NCI-H510A treated with DMSO at 0.1 percent for 48 hours (cell line): Measurements from ENCODE around the gene SCUBE3.
A peak's percentile ranks its signal among the peaks of the same experiment; 100 is the strongest.

Experiments
- DNase-seq: peaks from one replicate; lab custom pipeline; 2025; lab: John Stamatoyannopoulos, UW

Gene SCUBE3

DNA sequence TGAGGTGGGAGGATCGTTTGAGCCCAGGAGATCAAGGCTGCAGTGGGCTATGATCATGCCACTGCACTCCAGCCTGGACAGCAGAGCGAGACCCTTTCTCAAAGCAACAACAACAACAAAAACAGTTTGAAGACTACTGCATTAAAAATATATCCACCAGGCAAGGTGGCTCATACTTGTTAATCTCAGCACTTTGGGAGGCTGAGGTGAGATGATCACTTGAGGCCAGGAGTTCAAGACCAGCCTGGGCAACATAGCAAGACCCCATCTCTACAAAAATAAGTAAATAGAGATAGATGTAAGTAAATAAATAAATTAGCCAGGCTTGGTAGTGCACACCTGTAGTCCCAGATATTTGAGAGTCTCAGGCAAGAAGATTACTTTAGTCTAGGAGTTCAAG is 58.2 kb downstream of the SCUBE3 start:
- DNase-seq, result no peak

GRCh38 chr6:35273822-35274559 is 60.2 kb downstream of the SCUBE3 start:
- DNase-seq, result no peak

GRCh38 chr6:35275744-35276260 is 62.0 kb downstream of the SCUBE3 start:
- DNase-seq, result no peak

- DNase-seq, result no peak
These were observed 65.0 kb downstream of the SCUBE3 start for GRCh38 chr6:35278708-35279107.

DNA sequence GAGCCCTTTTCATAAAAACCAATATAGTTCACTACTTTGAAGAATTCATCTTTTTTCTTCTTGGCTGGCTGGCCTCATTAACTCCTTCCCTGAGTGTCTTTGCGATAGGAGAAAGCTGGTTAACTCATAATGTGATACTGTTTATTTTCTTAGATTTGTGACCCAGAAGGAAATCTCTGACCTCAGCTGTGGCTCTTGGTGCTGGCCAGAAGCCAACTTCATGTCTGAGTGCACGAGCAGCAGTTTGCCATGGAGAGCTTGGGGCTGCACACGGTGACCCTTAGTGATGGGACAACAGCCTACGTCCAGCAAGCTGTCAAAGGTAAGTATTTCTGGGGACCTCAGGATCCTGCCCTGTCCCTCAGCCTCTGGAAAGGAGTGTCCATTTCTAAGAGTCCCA is 67.1 kb downstream of the SCUBE3 start:
- no peak for DNase-seq

DNA sequence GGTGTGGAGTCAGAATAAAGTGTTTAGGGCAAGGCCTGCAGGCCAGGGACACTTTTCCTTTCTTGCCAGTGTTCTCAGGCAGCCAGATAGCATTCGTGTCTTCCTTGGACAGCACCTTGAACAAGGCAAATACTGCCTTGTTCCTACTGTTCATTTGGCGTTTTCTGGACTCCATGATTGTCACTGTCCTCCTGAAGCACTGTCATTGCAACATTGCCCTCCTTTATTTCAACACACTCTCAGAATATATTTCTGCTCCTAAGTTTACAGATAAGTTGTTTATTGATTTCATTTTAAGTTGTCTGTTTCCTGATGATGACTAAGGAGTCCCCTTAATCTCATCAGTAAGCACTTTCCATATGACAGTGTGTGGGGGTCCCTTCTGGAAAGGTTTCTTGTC is 68.7 kb downstream of the SCUBE3 start:
- no peak for DNase-seq

- no peak for DNase-seq
These were observed 69.6 kb downstream of the SCUBE3 start for GRCh38 chr6:35283361-35283760.

DNA sequence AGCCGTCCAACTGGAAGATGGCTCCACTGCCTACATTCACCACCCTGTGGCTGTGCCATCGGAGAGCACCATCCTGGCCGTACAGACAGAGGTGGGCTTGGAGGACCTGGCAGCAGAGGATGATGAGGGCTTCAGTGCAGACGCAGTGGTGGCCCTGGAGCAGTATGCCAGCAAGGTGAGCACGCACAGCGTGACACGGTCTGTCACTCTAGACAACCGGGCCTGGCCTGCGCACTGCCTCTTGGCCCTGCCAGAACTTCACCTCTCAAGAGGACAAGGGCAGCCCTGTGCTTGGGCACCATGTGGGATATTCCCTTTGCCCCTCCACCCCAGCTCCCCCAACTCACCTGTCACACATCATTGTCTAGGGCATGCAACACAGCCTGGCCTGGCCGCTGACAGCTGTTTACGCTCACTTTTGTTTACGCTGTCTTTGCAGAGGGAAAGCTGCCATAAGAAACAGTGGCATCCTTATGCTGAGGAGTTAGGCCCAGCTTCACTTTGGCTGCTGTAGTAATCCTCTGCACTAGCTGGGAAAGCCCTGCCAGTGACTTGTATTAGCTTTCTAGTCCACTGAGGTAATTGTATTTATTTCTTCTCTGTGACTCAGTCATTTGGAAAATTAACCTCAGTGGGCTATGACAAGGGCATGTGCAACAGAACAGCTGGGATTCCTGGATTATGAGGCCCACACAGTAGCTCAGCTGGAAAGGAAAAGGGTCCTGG is 74.1 kb downstream of the SCUBE3 start:
- DNase-seq, result no peak

- no peak for DNase-seq
These were observed 75.1 kb downstream of the SCUBE3 start for GRCh38 chr6:35288834-35289233.

DNA sequence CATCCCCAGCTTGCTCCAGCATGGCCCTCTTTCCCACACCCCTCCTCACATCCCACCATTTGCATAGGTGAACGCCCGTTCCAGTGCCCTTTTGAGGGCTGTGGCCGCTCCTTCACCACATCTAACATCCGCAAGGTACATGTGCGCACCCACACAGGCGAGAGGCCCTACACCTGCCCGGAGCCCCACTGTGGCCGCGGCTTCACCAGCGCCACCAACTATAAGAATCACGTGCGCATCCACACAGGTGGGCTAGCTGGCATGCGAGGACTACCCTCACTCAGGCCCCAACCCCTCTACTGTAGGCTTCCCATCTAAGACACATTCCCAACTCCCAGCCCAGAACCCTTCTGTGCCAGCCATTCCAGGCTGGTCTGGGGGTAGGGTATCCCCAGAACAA is 77.7 kb downstream of the SCUBE3 start:
- DNase-seq, result no peak

DNA sequence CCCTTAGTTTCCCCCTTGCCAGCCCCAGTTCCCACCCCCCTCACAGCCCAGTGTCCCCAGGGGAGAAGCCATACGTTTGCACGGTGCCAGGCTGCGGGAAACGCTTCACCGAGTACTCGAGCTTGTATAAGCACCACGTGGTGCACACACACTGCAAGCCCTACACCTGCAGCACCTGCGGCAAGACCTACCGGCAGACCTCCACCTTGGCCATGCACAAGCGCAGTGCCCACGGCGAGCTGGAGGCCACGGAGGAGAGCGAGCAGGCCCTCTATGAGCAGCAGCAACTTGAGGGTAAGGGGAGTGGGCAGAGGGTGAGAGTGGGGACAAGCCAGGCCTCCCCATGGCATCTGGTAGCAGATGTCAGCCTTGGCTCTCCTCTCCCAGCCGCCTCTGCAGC is 78.7 kb downstream of the SCUBE3 start:
- DNase-seq, result peak; percentile 63

- DNase-seq, result no peak
These were observed 79.9 kb downstream of the SCUBE3 start for GRCh38 chr6:35293681-35294080.

DNA sequence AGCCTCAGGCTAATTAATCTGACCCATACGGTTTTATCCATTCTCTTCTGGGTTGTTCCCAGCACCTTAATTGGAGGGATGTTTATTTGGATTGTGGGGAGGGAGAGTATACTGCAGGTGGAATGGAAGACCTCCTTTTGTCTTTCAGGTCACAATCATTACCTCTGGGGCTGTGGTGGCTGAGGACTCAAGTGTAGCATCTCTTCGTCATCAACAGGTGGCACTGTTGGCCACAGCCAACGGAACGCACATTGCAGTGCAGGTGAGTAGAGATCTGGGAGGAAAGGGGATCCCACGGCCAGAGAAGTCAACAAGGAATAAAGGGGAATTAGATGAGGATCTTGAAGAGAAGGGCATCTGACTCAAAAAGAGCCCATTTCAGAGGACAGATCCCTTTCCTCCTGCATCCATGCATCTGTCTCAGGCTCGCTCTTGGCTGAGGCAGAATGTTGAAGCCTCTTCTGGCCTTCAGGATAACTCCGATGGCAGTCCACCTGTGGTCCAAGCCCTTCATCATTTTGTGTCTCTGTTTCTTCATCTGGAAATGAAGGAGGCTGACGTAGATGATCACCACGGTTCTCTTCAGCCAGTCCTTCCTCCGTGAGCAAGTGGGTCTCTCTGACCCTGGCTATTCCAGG is 80.7 kb downstream of the SCUBE3 start:
- DNase-seq, result peak; percentile 87

DNA sequence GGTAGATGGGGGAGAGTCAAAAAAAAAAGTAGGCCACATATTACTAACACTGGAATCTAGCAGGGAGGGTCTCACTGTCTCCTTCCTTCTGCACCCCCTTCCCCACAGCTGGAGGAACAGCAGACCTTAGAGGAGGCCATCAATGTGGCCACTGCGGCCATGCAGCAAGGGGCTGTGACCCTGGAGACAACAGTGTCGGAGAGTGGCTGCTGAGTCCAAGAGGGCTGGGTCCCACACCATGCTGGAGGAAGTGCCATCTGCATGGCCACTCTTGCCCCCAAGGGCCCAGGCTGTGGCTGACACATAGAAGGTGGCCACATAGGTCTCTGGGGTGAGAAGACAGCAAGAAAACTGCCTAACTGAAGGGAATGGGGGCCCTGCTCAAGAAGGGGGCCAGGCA is 81.3 kb downstream of the SCUBE3 start:
- DNase-seq, result no peak

- no peak for DNase-seq
These were observed 82.0 kb downstream of the SCUBE3 start for GRCh38 chr6:35295521-35296315.

- no peak for DNase-seq
These were observed 83.3 kb downstream of the SCUBE3 start for GRCh38 chr6:35296931-35297600.

GRCh38 chr6:35297601-35298481 is 84.1 kb downstream of the SCUBE3 start, which contains the start of gene DEF6:
TSS of gene DEF6 (plus strand) at chr6:35297818. CDS start at chr6:35297857, 39 bp downstream.
- peak; percentile 95 for DNase-seq

DNA sequence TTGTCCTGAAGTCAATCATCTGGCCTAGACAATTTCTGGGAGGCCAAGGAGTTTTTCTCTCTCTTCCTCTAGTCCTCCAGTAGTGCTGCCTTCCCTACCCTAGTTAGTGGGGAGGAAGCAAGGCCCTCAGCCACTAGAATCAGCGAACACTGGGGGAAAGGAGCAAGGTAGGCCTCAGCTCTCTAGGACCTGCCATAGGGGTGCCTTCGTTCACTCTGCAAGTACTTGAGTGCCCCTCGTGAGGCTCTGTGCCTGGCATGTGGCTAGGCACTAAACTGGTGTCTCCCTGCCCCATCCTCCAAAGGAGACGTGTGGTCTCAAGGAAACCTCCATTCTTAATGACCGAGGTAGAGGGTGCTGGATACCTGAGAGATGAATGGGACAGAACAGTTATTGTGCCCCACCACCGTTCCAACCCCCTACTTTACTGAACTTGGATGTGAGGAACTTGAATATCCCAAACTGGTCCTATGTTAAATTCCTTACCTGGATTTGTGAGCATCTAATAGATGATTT is 84.9 kb downstream of the SCUBE3 start:
- DNase-seq, result no peak

DNA sequence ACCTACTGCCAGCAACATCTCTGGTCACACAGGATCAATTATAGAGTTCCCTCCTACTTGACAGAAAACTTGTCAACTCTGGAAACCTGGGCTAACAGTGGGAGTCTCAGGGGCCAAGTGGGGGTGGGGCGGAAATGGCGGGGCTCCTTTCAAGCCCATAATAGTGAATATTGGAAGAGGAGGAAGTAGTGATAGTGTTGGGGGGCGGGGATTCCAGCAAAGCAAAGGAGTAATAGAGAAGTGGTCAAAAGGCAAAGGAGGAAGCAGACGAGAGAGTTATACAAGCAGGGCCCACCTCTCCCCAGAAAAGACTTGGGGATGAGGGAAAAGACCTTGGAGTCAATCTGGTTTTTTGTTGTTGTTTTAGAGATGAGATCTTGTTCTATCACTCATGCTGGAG is 85.9 kb downstream of the SCUBE3 start:
- no peak for DNase-seq

DNA sequence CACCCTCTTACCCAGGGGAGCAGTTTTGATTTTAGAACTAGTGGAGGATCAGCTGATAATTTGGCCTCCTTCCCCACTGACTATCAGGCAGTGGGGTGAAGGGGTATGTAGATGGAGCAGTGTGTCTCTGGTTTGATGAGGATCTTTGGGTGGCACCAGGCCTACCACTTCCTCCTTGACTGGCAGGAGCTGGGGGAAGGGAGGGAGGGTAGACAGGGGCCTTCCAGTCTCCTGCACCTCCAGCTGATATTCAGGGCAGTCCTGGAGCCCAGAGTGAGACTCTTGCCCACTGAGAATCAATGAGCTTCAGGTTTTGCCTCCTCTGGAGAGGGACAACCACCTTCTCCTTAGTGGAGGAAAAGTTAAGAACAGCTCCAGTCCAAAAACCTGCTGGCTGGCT is 87.1 kb downstream of the SCUBE3 start:
- DNase-seq, result no peak
